OCI-LY3 (cell line): ENCODE measurements around the gene ZNF219.

Experiments
- CTCF ChIP-seq: fragments of 200-600, 300-600 bp; sonication (generic); IDR thresholded peaks from 2 replicates; pipeline ENCODE4 v1.5.1; 2014; ENCODE audit warnings: antibody characterized with exemption, low read length, low read depth
- EZH2phosphoT487 ChIP-seq: fragments of 200-600 bp; shearing (Covaris generic); IDR thresholded peaks from 2 replicates; pipeline ENCODE4 v1.6.1; 2018; ENCODE audit warnings: antibody characterized with exemption, mixed run types, low read depth

GRCh38 chr14:21043387-21043973, 55.0 kb downstream of the ZNF219 start:
- no peak for TF ChIP-seq CTCF
- TF ChIP-seq EZH2phosphoT487 = no peak
